GM13976 (cell line): Measurements from ENCODE around the gene HPGD.

Experiments
- DNase-seq: peaks from one replicate; pipeline ENCODE4 v3.0.0; 2012; ENCODE audit warnings: low spot score
- CTCF ChIP-seq: IDR thresholded peaks from 2 replicates; pipeline ENCODE4 v1.5.1; 2012; ENCODE audit warnings: borderline replicate concordance, mild to moderate bottlenecking; ENCODE audit not compliant: insufficient read depth; ENCODE audit errors: extremely low read depth, missing control alignments, control extremely low read depth
- in situ Hi-C: fragments of 300-500 bp; cut with MboI; formaldehyde crosslinking; loops from one replicate; pipeline ENCODE4 v1.12.0; 2022; ENCODE audit warnings: low sequenced_read_pairs, mixed read lengths, inconsistent platforms; ENCODE audit not compliant: unreplicated experiment

The HPGD gene

GRCh38 chr4:174505007-174505406 is 17.3 kb downstream of the HPGD start:
- TF ChIP-seq CTCF, result no peak
- no peak for DNase-seq
- in situ Hi-C loops, result no loop called here

- no peak for DNase-seq
- no peak for TF ChIP-seq CTCF
- in situ Hi-C loops, result no loop called here
These were observed 19.1 kb downstream of the HPGD start for GRCh38 chr4:174503079-174503715.

GRCh38 chr4:174496631-174497432 is 25.5 kb downstream of the HPGD start:
- no peak for DNase-seq
- in situ Hi-C loops, result no loop called here
- TF ChIP-seq CTCF, result no peak

- TF ChIP-seq CTCF, result no peak
- no peak for DNase-seq
- in situ Hi-C loops, result no loop called here
These were observed 26.7 kb downstream of the HPGD start for GRCh38 chr4:174495626-174496025.

GRCh38 chr4:174494726-174495125 is 27.6 kb downstream of the HPGD start:
- TF ChIP-seq CTCF, result no peak
- no peak for DNase-seq
- in situ Hi-C loops, result no loop called here

GRCh38 chr4:174494146-174494545 is 28.1 kb downstream of the HPGD start:
- in situ Hi-C loops, result no loop called here
- TF ChIP-seq CTCF, result no peak
- no peak for DNase-seq
